Suppressor macrophage (primary cell): ENCODE measurements around the gene ERICH3.

Experiments
- DNase-seq, 4 experiments: peaks; one replicate each; pipeline ENCODE4 v3.0.0-alpha.2; 2020 to 2022

The ERICH3 gene

DNA sequence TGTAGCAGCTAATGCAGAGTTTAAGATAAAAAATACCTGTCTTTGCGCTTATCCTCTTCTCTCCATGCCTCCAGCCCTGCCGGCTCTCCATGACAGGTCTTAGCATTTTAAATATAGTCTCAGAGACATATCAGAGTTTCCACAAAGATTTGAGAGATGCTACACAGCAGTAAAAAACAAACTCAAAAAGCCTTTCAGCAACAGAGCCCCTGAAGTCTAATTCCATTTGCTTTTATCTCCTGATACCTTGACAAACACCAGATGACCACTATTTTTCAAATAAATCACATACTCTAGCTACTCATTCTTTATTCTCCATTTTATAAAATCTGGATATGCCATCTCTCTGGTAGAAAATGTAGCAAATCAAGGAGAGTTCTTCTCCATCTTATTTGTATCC, 81.6 kb downstream of the ERICH3 start:
- no peak for DNase-seq

DNA sequence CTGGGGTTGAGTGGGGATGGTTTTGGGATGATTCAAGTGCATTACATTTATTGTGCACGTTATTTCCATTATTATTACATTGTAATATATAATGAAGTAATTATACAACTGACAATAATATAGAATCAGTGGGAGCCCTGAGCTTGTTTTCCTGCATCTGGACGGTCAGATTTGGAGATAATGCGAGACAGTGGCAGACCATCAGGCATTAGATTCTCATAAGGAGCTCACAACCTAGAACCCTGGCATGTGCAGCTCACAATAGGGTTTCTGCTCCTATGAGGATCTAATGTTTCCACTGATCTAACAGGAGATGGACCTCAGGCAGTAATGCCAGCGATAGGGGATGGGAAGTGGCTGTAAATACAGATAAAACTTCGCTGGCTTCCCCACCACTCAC, 83.3 kb downstream of the ERICH3 start:
- no peak for DNase-seq

GRCh38 chr1:74587888-74588287, 85.7 kb downstream of the ERICH3 start:
- DNase-seq: no peak

GRCh38 chr1:74586253-74586897, 87.2 kb downstream of the ERICH3 start:
- no peak for DNase-seq

GRCh38 chr1:74584185-74584584, 89.4 kb downstream of the ERICH3 start:
- no peak for DNase-seq

DNA sequence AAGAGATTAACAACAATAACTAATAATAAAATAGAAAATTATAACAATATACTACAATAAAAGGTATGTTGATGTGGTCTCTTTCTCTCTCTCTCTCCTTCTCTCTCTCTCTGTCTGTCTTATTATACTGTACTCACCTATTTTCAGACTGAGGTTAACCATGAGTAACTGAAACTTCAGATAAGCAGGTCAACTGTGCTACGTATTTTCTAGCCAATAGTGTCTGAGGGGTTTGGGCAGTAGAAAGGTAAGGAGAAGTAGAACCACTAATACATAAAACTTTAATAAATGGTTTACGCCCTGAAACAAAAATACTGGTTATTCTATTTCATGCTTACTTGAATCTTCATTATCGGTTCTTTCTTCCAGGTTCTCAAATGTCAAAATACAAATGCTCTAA, 90.2 kb downstream of the ERICH3 start:
- DNase-seq: no peak

DNA sequence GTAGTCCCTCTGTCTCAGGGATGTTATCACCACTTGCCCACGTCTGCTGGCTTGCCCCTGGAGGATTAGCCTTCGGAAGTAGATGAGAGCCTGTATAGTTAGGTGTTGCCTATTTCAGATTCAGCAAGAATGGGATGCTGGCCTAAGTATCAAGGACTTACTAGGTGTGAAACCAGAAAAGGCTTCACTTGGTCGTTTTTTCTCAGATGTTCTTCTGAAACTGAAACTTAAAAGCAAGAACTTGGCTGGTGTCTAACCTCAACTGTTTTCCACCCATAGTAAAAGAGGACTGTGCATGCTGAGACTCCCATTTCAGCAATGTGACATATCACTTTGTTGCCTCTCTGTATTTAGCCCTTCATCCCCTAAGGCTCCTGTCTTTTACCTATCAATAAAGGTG, 94.2 kb downstream of the ERICH3 start:
- DNase-seq: no peak

DNA sequence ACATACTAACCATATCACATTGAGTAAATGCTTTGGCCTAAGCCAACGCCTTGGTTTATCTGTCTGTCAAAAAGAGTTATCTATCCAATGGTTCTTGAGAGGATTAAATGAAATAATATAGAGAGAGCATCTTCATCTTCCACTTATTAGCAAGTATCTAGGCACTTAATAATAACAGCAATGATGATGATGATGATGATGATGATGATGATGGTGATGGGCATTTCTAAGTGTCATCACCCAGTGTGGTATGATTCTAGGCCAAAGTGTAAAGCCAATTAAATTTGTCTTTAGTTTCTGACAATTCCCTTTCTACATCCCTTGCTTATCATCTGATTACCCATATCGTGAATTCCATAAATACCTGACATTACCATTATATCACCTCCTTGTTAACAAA, 95.5 kb downstream of the ERICH3 start:
- no peak for DNase-seq

DNA sequence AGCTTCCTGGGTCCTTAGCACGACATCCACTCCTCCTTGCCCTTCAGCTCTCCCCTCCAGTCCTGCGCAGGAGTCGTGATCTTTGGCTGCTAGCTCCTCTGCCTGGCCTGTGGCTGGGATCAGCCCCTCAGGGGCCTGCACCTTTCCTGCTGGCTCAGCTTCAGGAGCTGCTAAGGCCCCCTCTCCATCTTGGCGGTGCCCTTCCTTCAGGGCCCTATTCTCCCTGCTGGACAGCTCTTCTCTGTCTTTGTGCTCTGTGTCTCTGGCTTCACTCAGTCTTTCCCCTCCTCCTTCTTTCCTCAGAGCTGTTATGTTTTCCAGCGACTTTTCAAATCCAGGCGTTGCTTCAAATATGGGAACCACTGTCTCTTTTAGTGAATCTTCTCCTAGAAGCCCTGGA, 101.7 kb downstream of the ERICH3 start:
- no peak for DNase-seq

DNA sequence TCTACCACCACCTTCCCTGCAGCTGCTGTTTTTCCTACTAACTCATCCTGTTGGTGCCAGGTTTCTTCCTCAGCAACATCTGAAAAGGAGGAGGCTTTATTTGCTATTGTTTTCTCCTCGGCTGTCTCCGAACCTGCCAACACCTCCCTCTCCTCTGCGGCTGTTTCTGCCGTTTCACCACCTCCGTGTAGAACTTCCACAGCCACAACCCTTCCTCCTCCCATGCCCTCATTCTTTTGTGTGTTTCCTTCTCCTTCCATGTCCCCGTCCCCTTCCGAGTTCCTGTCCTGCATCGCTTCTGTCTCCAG, 102.1 kb downstream of the ERICH3 start:
- DNase-seq: no peak

DNA sequence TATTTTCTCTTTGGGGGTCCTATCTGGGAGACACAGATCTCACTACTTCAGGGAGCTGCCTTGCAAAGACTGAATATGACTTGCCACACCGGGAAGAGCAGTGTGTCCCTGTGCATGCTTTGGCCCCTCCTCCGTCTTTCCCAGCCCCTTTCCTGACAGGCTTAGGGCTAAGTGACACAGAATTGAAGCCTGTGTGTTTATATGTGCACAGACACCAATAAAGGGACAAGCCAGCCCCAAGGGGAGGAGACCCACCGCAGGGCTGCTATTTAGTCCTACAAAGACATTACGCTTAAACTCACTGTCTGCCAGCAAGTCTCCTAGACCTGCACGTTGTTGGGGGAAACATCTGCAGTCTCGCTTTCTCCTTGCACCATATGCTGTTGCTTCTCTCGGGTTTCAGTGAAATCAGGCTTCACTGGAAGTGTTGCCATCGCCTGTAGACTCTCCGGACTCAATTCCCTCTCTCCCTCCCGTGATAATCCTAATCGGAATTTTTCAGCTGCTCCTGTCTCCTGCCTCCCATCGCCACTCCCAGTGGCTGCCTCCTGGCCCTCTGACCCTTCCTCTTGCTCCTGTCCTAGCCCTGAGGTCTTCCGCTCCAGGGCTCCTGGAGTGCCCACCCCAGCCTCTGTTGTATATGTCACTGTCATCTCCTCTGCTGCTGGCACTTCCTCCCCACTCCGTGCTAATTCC, 102.6 kb downstream of the ERICH3 start:
- DNase-seq: no peak

GRCh38 chr1:74549932-74550331, 123.7 kb downstream of the ERICH3 start:
- no peak for DNase-seq

GRCh38 chr1:74548961-74549750, 124.4 kb downstream of the ERICH3 start:
- DNase-seq: no peak

GRCh38 chr1:74545821-74546220, 127.8 kb downstream of the ERICH3 start:
- DNase-seq: no peak

- no peak for DNase-seq
Observed at GRCh38 chr1:74534241-74534640, 139.4 kb downstream of the ERICH3 start.

DNA sequence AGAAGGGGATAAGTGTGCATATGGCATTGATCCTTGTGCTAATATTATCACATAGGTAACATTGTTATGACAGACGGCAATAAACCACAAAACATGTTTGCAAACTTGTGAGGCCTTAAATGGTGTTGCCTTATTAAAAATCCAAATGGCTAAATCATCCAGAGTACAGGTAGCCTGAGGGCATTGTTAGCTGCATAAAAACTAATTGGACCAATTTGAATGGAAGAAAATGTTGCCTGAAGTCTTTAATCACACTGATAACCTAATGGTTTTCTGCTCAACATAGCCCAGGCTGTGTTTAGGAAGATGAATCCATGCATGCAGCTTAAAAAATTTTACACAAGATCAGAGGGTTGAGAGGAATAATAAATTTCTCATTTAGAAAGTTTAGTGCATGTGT, 141.8 kb downstream of the ERICH3 start:
- DNase-seq: no peak

DNA sequence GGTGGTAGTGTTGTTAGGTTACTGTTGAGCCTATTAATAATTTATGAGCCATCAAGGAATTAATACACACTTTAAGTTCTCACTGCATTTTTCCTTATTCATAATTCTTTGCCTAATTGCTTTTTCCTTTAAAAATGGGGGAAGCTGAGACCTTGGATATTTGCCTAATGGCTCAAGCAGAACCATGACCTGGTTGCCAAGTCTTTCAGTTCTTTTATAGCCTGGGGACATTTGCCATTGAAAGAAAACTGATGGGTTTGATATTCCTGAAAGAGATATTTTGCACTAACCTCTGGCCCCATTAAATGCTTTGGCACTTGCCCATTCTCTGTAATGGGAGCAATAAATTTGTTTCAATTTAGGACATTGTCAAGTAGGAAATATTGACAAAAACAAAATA, 142.7 kb downstream of the ERICH3 start:
- no peak for DNase-seq

GRCh38 chr1:74528123-74528522, 145.5 kb downstream of the ERICH3 start:
- DNase-seq: no peak

DNA sequence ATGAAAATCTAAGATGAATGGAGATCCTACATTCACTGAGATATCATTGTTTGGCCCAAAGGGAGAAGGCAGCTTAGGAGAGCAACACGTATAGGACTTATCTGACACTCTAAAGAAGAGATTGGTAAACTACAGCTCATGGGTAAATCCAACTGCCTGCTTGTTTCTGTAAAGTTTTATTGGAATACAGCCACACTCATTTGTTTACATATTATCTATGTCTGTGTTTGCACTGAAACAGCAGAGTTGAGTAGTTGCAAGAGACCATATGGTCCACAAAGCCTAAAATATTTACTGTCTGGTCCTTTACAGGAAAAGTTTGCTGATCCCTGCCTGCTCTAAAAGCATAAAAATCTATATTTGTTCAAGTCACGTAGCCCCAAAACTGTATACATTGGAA, 146.9 kb downstream of the ERICH3 start:
- DNase-seq: no peak

- no peak for DNase-seq
Observed at GRCh38 chr1:74523873-74524480, 149.6 kb downstream of the ERICH3 start.

DNA sequence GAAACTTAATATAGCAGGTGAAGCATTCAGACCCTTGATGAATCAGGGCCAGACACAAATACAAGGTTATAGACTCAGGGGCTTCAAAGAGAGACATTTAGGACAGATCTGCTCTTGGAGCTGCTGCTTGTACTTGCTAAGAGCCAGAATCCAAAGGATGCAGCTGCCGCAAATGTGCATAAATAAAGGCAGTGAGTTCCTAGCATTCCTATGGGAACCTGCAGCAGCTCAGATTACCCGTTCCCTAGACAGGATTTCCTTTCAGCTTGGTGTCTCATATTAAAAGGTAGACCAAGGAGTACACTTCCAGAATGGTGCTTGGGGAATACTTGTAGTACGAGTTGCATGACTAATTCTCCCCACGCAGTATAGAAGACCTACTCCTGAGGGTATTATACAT, 151.4 kb downstream of the ERICH3 start:
- DNase-seq: no peak
